ENCODE measurements around the gene SNTG2.
A peak's percentile ranks its signal among the peaks of the same experiment; 100 is the strongest.

SNTG2 gene

DNA sequence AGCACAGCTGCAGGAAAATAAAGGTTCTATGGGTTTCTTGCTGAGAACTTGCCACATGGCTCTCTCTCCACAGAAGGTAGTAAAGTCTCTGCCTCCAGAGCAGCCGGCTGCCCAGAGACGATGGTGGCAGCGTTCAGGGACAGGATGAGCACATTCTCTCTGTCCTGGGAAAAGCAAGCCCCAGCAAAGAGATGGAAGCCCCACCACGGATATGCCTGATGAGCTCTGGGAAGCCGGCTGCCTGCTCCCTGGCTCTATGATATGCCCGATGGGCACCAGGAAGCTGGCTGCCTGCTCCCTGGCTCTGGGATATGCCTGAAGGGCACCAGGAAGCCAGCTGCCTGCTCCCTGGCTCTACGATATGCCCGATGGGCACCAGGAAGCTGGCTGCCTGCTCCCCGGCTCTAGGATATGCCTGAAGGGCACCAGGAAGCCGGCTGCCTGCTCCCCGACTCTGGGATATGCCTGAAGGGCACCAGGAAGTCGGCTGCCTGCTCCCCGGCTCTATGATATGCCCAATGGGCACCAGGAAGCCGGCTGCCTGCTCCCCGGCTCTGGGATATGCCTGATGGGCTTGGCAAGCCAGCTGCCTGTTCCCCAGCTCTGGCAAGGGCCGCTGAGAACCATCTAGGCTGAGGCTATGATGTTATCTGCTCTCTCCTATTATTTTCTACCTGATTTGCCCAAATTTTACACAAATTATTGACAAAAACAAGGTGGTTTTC is 21.5 kb upstream of the SNTG2 start:
- no peak for DNase-seq

DNA sequence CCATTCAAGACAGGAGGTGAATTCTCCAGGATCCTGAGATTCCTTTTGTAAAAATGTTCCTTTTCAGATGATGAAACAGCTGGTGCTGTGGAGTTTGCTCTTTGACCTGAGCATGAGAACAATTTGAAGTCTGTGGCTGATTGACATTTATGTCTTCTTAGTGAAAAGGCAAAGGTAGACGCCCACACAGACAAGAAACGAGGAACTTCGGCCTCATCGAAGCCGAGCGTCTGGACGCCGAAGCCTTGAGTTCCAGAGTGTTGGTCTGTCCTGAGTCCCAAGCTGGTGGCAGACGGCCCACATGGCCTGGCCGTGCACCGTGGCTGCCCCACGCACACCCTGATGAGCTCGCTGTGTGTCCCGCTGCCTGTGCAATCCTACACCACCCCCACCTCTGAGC is 20.7 kb upstream of the SNTG2 start:
- DNase-seq: no peak

DNA sequence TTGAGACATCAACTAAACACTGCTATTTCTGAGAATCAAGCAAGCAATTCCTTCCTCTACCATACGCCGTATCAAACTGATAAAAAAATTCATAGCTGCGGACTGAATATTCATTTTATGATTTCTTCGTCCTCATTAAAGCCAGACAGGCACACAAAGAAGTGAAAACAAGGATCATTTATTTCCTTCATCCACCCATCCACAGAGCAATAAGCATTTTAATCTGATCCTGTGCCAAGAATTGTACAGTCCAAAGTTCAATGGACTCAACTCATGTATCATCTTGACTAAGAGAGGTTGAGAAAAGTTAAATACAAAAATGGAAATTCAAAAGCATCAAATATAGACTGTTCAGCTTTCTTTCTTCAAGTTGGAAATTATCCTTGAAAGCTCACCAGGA is 19.7 kb upstream of the SNTG2 start:
- DNase-seq: no peak

- DNase-seq: no peak
Observed at GRCh38 chr2:932320-933115, 18.1 kb upstream of the SNTG2 start.

DNA sequence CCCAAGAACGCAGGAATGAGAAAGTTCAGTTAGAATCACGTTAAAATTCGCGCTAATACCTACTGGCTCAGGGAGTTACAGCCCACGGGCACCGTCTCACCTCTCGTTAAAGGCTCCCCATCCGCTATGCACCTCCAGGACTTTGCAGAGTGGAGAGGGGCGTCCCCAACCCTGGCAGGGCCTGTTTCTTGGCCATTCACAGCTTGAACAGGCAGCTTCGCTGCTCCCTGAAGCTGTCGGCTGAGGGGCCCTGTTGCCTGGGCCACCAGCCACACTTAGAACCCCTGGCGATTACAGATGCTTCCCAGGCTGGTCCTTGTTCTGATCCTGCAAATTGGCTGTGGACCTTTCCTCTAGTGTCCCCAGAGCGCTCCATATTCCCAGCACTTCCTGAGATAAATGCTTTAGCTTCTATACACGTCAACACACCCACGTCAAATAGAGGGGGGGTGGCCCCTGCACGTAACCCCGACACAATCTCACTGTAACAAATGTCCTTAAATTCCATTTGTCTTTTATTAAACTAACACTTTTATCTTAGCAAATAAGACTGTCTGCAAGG is 16.8 kb upstream of the SNTG2 start:
- DNase-seq: no peak

GRCh38 chr2:937530-937929 is 13.1 kb upstream of the SNTG2 start:
- no peak for DNase-seq

DNA sequence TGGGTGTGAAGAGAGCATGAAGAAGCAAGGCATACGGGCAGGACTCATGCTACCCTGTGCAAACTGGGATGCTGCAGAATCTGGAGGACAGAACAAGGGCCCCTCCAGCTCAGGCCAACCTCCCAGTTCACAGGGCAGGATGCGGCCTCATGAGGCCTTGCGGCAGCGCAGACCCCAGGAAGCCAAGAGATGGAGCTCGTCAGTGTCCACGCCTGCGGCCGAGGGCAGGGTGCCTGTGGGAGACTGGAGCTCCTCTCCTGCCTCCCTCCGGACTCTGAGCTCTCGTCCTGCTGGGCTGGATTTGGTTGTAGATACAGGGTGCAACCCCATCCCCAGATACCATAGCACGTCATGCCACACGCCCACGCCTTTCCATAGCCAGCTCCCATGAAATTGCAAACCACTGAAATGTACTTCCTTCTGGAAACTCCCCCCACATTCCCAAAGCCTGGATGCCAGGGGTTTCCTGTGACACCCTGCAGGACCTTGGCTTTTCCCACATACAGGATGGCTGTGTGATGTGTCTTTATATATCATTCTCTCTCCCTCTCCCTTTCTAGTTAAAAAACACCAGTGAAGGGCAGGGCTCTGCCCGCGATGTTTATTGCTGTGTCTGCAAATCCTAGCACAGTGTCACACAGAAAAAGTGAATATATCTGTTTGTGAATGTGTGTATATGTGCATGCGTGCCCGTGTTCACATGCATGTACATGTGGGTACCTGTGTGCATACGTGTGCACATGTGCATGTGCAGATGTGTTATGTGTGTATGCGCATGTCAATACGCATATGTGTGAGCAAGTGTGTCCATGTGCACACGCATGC is 12.3 kb upstream of the SNTG2 start:
- DNase-seq: no peak

GRCh38 chr2:939936-940601 is 10.6 kb upstream of the SNTG2 start:
- DNase-seq: no peak

- no peak for DNase-seq
Observed at GRCh38 chr2:941871-942270, 8.8 kb upstream of the SNTG2 start.

- DNase-seq: no peak
Observed at GRCh38 chr2:942775-943460, 7.7 kb upstream of the SNTG2 start.

DNA sequence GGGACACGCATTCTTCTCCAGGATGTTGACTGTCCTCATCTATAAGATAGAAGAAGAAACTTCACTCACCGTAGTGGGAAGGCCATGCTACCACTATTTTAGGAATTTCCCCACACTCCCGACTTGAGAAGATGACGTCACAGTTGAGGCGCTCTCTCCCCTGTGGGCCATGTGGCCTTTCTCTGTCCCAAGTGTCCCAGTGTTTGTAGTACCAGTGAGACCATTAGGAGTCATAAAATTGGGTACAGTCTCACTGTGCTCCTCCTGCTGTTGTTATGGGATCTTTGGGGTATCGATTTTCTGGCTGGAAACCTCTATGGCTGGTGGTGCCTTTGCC is 7.2 kb upstream of the SNTG2 start:
- DNase-seq: no peak

DNA sequence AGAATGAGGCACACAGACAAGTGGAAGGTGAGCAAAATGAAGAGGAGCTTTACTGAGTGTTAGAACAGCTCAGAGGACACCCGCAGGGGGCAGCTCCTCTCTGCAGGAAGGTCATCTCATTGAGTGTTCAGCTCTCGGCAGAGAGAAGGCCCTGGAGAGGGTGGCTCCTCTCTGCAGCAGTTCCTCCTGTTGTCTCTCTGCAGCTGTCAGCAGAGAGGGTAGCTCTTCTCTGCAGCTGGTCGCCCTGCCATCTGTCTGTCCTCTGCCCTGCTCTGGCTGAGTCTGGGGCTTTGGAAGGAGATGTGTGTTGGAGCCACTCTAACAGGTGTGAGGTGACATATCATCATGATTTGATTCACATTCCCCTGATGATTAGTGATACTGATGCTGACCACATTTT is 6.8 kb upstream of the SNTG2 start:
- no peak for DNase-seq

DNA sequence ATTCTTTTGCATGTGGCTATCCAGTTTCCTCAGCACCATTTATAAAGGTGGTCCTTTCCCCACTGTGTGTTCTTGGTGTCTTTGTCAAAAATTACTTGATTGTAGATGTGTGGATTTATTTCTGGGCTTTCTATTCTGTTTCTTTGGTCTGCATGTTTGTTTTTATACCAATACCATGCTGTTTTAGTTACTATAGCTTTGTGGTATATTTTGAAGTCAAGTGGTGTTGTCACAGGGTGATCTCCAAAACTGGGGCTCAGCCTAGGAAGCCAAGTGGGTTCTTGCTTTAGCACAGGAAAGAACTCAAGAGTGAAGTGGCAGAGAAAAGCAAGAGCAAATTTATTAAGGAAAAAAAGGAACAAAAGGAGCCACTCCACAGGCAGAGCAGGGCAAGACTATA is 6.0 kb upstream of the SNTG2 start:
- DNase-seq: no peak

- no peak for DNase-seq
Observed at GRCh38 chr2:945104-945503, 5.5 kb upstream of the SNTG2 start.

DNA sequence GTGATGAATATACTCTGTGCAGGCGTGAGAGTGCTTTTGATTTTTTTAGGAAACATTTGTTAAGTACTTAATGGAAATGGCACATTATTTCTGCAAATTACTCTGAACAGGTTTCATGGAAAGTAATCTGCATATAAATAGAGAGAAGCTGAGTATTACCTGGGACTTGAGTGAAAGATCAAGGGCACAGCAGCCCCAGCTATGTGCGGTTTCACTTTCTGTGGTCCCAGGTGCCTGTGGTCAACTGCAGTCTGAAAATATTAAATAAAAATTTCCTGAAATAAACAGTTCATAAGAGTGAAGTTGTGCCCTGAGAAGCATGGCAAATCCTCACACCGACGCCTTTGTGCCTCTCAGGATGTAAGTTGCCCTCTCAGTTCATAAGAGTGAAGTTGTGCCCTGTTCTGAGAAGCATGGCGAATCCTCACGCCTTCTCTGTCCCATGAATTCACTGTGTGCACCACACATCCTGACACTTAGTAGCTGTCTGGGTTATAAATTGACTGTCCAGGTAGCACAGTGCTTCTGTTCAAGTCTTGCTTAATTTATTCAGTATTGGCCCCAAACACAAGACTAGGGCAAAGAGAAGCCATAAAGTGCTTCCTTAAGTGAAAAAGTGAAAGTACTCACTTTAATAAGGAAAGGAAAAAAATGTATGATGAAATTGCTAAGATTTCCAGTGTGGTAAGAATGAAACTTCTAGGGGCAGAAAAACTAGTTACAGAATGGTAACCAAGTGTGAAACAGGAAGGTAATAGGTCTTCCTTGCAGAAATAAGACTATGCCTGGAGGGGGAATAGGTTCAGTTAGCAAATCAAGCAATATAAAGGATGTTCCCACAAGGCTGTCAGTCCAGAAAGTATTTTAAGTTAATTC is 4.3 kb upstream of the SNTG2 start:
- DNase-seq: no peak

- DNase-seq: no peak
Observed at GRCh38 chr2:949384-950079, 1.1 kb upstream of the SNTG2 start.

GRCh38 chr2:951224-952006 is 766 bp downstream of the SNTG2 start:
- DNase-seq: no peak

GRCh38 chr2:953408-953807 is 2.8 kb downstream of the SNTG2 start:
- DNase-seq: no peak

DNA sequence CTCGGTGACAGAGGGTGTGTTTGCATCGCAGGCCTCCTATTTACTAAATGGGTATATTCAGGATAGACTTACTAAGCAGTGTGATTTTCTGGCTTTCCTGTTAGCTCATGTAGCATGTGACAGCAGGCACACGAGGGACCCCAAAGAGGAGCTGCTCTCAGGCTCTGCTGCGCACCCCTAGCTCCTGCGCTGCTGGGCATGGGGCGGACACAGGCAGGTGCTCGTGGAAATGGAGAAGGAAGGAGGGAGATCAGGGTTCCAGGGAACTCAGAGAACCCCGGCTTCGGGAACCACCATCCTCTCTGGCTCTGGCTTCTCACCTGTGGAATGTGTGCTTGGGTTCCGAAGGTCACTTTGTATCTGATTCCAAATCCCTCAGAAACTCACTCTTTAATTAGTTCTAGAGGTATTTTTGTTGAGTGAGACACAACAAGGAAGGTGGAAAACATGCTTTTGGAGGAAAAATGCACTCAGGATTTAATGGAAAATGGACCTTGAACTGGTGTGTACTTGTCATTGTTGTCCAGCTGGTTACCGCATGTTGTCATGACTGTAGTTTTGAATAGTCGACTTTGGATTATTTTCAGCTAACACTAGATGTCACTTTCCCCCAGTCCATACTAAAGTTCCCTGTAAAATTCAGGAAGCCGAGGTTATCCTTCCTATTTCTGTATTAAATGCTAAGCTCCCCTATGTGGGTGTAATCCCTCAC is 3.5 kb downstream of the SNTG2 start:
- peak; percentile 64 for DNase-seq
